Caco-2 (cell line): Measurements from ENCODE around the gene SLC35G3. TPM values are rescaled to one million over a fixed set of nuclear protein-coding genes. Genes with fewer than 3 reads are reported as not detected.

ENCODE experiments used
- BruUV-seq: library from RNA; stranded (reverse); fragments of 400-500 nt; replicated peaks from 2 replicates; lab custom pipeline; 2021; lab: Mats Ljungman, UMichigan
- CTCF ChIA-PET: fragments of 300-600 bp; sonication (Branson Sonifier 250); formaldehyde crosslinking; loops from one replicate; lab custom pipeline; 2022; ENCODE audit warnings: antibody characterized with exemption; lab: Charles Lee
- POLR2A ChIA-PET: fragments of 300-600 bp; sonication (Branson Sonifier 250); formaldehyde crosslinking; loops from one replicate; lab custom pipeline; 2022; ENCODE audit warnings: antibody characterized with exemption; lab: Charles Lee
- DNase-seq, 2 experiments: peaks; one replicate each; pipeline versions ENCODE4 v3.0.0 to v3.0.0-alpha.2; 2020 to 2022
- H3K27me3 ChIP-seq: replicated peaks from 2 replicates; pipeline ENCODE4 v1.6.0; 2011; ENCODE audit warnings: low read length; ENCODE audit not compliant: control insufficient read depth, insufficient read depth
- H3K36me3 ChIP-seq: 2 replicates; pipeline ENCODE4 v1.5.1; 2011; ENCODE audit warnings: low read length; ENCODE audit not compliant: control insufficient read depth, insufficient read depth
- H3K4me1 ChIP-seq: fragments of 250-450 bp; sonication (Bioruptor Pico); 2 replicates; pipeline ENCODE4 v1.5.1; 2020; ENCODE audit warnings: mild to moderate bottlenecking
- H3K4me3 ChIP-seq: 2 replicates; pipeline ENCODE4 v1.5.1; 2011; ENCODE audit warnings: low read depth, mild to moderate bottlenecking, control low read depth, low read length
- H3K9me3 ChIP-seq: fragments of 250-450 bp; sonication (Bioruptor Pico); 2 replicates; pipeline ENCODE4 v1.5.1; 2020; ENCODE audit warnings: mild to moderate bottlenecking, moderate library complexity
- H3K27ac Mint-ChIP-seq: one replicate; pipeline ENCODE4 v1.8.0; 2022; ENCODE audit warnings: mixed read lengths; ENCODE audit not compliant: unreplicated experiment
- H3K27me3 Mint-ChIP-seq: one replicate; pipeline ENCODE4 v1.8.0; 2022; ENCODE audit warnings: mixed read lengths; ENCODE audit not compliant: insufficient read depth, unreplicated experiment
- H3K36me3 Mint-ChIP-seq: one replicate; pipeline ENCODE4 v1.8.0; 2022; ENCODE audit warnings: mild to moderate bottlenecking, mixed read lengths; ENCODE audit not compliant: insufficient read depth, unreplicated experiment
- H3K4me1 Mint-ChIP-seq: one replicate; pipeline ENCODE4 v1.8.0; 2022; ENCODE audit warnings: low read depth, mixed read lengths; ENCODE audit not compliant: unreplicated experiment
- H3K4me3 Mint-ChIP-seq: one replicate; pipeline ENCODE4 v1.8.0; 2022; ENCODE audit warnings: mild to moderate bottlenecking, moderate library complexity, mixed read lengths; ENCODE audit not compliant: unreplicated experiment
- H3K9me3 Mint-ChIP-seq: one replicate; pipeline ENCODE4 v1.8.0; 2022; ENCODE audit warnings: mixed read lengths; ENCODE audit not compliant: unreplicated experiment
- CTCF ChIP-seq, 2 experiments: fragments of 200-600 bp in 1 of 2; IDR thresholded peaks; 1 replicate in 1 of 2; 2 replicates in 1 of 2; pipeline versions ENCODE4 v1.5.1 to v1.8.0; 2011 to 2022; ENCODE audit warnings: antibody characterized with exemption in 1 of 2, control low read depth in 1 of 2, inconsistent platforms in 1 of 2, low read depth in 1 of 2, low read length in 1 of 2, mild to moderate bottlenecking in 1 of 2, moderate library complexity in 1 of 2; ENCODE audit not compliant: insufficient read depth in 1 of 2, severe bottlenecking in 1 of 2, unreplicated experiment in 1 of 2
- intact Hi-C: fragments of 100-400 bp; cut with micrococcal nuclease; formaldehyde crosslinking; loops from one replicate; pipeline ENCODE4 v1.10.0; 2022; ENCODE audit not compliant: unreplicated experiment
- total RNA-seq: library from RNA; stranded (reverse); gene quantifications from 2 replicates; pipeline ENCODE4 v1.2.3, GENCODE V29; 2022

SLC35G3 gene
- total RNA-seq, 1 experiment from 2014 or later = not detected

- no peak for TF ChIP-seq CTCF (IDR thresholded peaks at IDR 0.05; ENCODE audit: insufficient read depth in 1 of 2, low read depth in 1 of 2, low read length in 1 of 2, severe bottlenecking in 1 of 2, unreplicated experiment in 1 of 2)
- H3K27me3 Mint-ChIP-seq = peaks cover 10% of the 10 kb centered on the region
- Histone ChIP-seq H3K4me3 (no peak overlapping the region), H3K36me3 (no peaks in the 10 kb centered on the region), H3K9me3 (peaks cover 14% of the 10 kb centered on the region; the same call in 1 of the 2 replicates), H3K27me3 (no peaks in the 10 kb centered on the region; the same call in none of the 2 replicates), H3K4me1 (no peaks in the 10 kb centered on the region)
- H3K36me3 Mint-ChIP-seq = no peaks in the 10 kb centered on the region
- DNase-seq = no peak
- H3K4me1 Mint-ChIP-seq = no peaks in the 10 kb centered on the region
- intact Hi-C loops = no loop called here
- no TSS peak for BruUV-seq
- H3K4me3 Mint-ChIP-seq = no peak overlapping the region
- no peak overlapping the region for H3K27ac Mint-ChIP-seq
- peaks cover 13% of the 10 kb centered on the region for H3K9me3 Mint-ChIP-seq
- CTCF ChIA-PET = no interaction called here
- POLR2A ChIA-PET = no interaction called here
Measured at GRCh38 chr17:35218915-35219314, 24.7 kb upstream of the SLC35G3 start.

DNA sequence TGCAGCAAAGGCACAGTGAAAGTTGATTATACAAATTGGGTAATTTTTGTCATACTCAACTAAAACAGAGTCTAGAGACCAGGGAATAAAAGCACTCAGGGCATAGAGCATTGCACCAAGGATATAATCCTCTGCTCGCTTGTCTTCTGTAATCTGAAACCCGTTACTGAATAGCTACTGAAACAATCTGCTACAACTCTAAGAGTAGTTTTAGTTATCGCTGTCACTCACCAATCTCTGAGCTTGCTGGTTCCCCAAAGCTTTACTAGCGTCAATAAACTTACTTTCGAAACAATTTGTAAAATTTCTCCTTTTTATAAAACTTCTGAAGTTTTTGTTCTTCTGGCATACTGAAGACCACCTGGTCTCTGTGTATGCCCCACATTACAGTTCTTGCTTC, 22.9 kb upstream of the SLC35G3 start:
- no peak for DNase-seq
- Mint-ChIP-seq H3K36me3 (no peaks in the 10 kb centered on the region), H3K27ac (no peak overlapping the region), H3K4me1 (no peaks in the 10 kb centered on the region), H3K27me3 (peaks cover 21% of the 10 kb centered on the region), H3K4me3 (no peak overlapping the region), H3K9me3 (no peaks in the 10 kb centered on the region)
- no peaks in the 10 kb centered on the region; the same call in none of the 2 replicates for H3K27me3 ChIP-seq
- ChIA-PET CTCF (no interaction called here), POLR2A (no interaction called here)
- H3K36me3 ChIP-seq = no peaks in the 10 kb centered on the region
- H3K9me3 ChIP-seq = peaks cover 10% of the 10 kb centered on the region; the same call in 1 of the 2 replicates
- H3K4me3 ChIP-seq = no peak overlapping the region
- intact Hi-C loops = no loop called here
- no peak for TF ChIP-seq CTCF (IDR thresholded peaks at IDR 0.05; ENCODE audit: insufficient read depth in 1 of 2, low read depth in 1 of 2, low read length in 1 of 2, severe bottlenecking in 1 of 2, unreplicated experiment in 1 of 2)
- no peaks in the 10 kb centered on the region for H3K4me1 ChIP-seq
- BruUV-seq = no TSS peak

- H3K36me3 Mint-ChIP-seq = no peaks in the 10 kb centered on the region
- H3K36me3 ChIP-seq = no peaks in the 10 kb centered on the region
- H3K9me3 ChIP-seq = no peaks in the 10 kb centered on the region
- intact Hi-C loops = no loop called here
- BruUV-seq = no TSS peak
- POLR2A ChIA-PET = no interaction called here
- no peaks in the 10 kb centered on the region; the same call in none of the 2 replicates for H3K27me3 ChIP-seq
- H3K27ac Mint-ChIP-seq = no peak overlapping the region
- no peaks in the 10 kb centered on the region for H3K4me1 ChIP-seq
- no peaks in the 10 kb centered on the region for H3K4me1 Mint-ChIP-seq
- DNase-seq = no peak
- peaks cover 21% of the 10 kb centered on the region for H3K27me3 Mint-ChIP-seq
- no peak for TF ChIP-seq CTCF (IDR thresholded peaks at IDR 0.05; ENCODE audit: insufficient read depth in 1 of 2, low read depth in 1 of 2, low read length in 1 of 2, severe bottlenecking in 1 of 2, unreplicated experiment in 1 of 2)
- no peak overlapping the region for H3K4me3 Mint-ChIP-seq
- CTCF ChIA-PET = no interaction called here
- H3K9me3 Mint-ChIP-seq = no peaks in the 10 kb centered on the region
- no peak overlapping the region for H3K4me3 ChIP-seq
Measured at GRCh38 chr17:35214631-35215273, 20.6 kb upstream of the SLC35G3 start.
